Measurements from ENCODE around the gene ESRRB. TPM values are rescaled to one million over a fixed set of nuclear protein-coding genes. Genes with fewer than 3 reads are reported as not detected.

Gene ESRRB
- total RNA-seq, 1 donor = under 0.01 TPM

GRCh38 chr14:76371066-76371465 lies 4.9 kb upstream of the ESRRB start:
- no peak for DNase-seq (ENCODE audit: insufficient read length, low spot score, missing footprints)

DNA sequence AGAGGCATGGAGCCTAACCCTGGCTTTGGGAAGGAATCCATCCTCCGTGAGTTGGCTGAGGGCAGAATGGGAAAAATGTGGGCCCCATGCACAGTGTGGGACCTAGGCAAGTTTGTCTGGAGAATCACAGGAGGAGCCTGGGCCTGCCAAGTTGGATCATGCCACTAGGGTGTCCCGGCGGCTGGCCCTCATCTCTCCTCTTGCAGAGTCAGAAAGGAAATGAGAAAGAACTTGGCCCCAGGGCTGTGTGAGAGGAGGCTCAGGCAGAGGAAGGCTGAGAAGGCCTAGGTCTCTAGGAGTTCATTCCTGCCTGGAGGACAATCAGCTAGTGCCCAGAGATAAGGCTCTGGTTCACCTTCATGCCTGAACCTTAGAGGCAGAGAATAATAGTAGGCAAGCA lies 2.5 kb upstream of the ESRRB start:
- Histone ChIP-seq H4K20me1 (ENCODE audit: insufficient read depth, low read length) (no peaks in the 10 kb centered on the region), H3K4me2 (ENCODE audit: insufficient read depth, low read length) (no peak overlapping the region), H2AFZ (ENCODE audit: low read length) (no peak overlapping the region), H3K27ac (ENCODE audit: low read depth, low read length) (no peak overlapping the region), H3K4me1 (ENCODE audit: insufficient read depth, low read length) (no peaks in the 10 kb centered on the region), H3K9me3 (ENCODE audit: low read depth, low read length) (no peaks in the 10 kb centered on the region), H3K79me2 (ENCODE audit: insufficient read depth, low read length) (no peaks in the 10 kb centered on the region), H3K4me3 (ENCODE audit: insufficient read depth, low read length) (no peak overlapping the region), H3K36me3 (ENCODE audit: insufficient read depth, low read length) (no peaks in the 10 kb centered on the region), H3K27me3 (ENCODE audit: insufficient read depth, low read length) (peaks cover 45% of the 10 kb centered on the region)
- DNase-seq (ENCODE audit: insufficient read length, low spot score, missing footprints) = no peak
- no peak for TF ChIP-seq CTCF (IDR thresholded peaks at IDR 0.05; ENCODE audit: extremely low read depth, low read depth, low read length)

More at GRCh38 chr14:76371066-76371465, 4.9 kb upstream of the ESRRB start:
- no peaks in the 10 kb centered on the region for H4K20me1 ChIP-seq (ENCODE audit: insufficient read depth, low read length)
- H3K4me3 ChIP-seq (ENCODE audit: insufficient read depth, low read length) = no peak overlapping the region
- no peak overlapping the region for H2AFZ ChIP-seq (ENCODE audit: low read length)
- no peak overlapping the region for H3K27ac ChIP-seq (ENCODE audit: low read depth, low read length)
- no peak overlapping the region for H3K4me2 ChIP-seq (ENCODE audit: insufficient read depth, low read length)
- no peaks in the 10 kb centered on the region for H3K9me3 ChIP-seq (ENCODE audit: low read depth, low read length)
- no peaks in the 10 kb centered on the region for H3K36me3 ChIP-seq (ENCODE audit: insufficient read depth, low read length)
- no peaks in the 10 kb centered on the region for H3K79me2 ChIP-seq (ENCODE audit: insufficient read depth, low read length)
- H3K4me1 ChIP-seq (ENCODE audit: insufficient read depth, low read length) = no peaks in the 10 kb centered on the region
- peaks cover 21% of the 10 kb centered on the region for H3K27me3 ChIP-seq (ENCODE audit: insufficient read depth, low read length)
- no peak for TF ChIP-seq CTCF (IDR thresholded peaks at IDR 0.05; ENCODE audit: extremely low read depth, low read depth, low read length)

DNA sequence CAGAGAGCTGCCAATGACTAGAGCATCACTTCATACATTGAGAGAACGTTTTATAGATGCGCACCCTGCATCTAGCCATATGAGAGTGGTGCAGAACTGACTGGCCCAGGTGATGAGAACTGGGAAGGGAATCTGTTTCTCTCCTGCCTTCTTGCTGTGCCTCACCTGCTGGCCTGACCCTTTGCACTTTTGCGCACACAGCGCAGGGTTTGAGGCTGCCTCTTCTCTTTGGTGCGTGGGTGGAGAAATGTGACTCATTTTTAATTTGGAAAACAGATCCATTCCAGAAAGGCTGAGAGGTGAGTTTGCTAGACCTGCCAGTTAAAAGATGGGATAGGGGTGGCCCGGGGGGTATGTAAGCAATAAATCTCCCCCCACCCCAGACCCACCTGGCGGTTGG lies 453 bp upstream of the ESRRB start:
- H3K4me3 ChIP-seq (ENCODE audit: insufficient read depth, low read length) = no peak overlapping the region
- no peak overlapping the region for H2AFZ ChIP-seq (ENCODE audit: low read length)
- no peaks in the 10 kb centered on the region for H3K36me3 ChIP-seq (ENCODE audit: insufficient read depth, low read length)
- H3K4me2 ChIP-seq (ENCODE audit: insufficient read depth, low read length) = no peak overlapping the region
- DNase-seq (ENCODE audit: insufficient read length, low spot score, missing footprints) = no peak
- no peaks in the 10 kb centered on the region for H3K79me2 ChIP-seq (ENCODE audit: insufficient read depth, low read length)
- H3K9me3 ChIP-seq (ENCODE audit: low read depth, low read length) = no peaks in the 10 kb centered on the region
- H3K27me3 ChIP-seq (ENCODE audit: insufficient read depth, low read length) = peaks cover 64% of the 10 kb centered on the region
- H3K27ac ChIP-seq (ENCODE audit: low read depth, low read length) = no peak overlapping the region
- no peaks in the 10 kb centered on the region for H4K20me1 ChIP-seq (ENCODE audit: insufficient read depth, low read length)
- H3K4me1 ChIP-seq (ENCODE audit: insufficient read depth, low read length) = no peaks in the 10 kb centered on the region
- no peak for TF ChIP-seq CTCF (IDR thresholded peaks at IDR 0.05; ENCODE audit: extremely low read depth, low read depth, low read length)

DNA sequence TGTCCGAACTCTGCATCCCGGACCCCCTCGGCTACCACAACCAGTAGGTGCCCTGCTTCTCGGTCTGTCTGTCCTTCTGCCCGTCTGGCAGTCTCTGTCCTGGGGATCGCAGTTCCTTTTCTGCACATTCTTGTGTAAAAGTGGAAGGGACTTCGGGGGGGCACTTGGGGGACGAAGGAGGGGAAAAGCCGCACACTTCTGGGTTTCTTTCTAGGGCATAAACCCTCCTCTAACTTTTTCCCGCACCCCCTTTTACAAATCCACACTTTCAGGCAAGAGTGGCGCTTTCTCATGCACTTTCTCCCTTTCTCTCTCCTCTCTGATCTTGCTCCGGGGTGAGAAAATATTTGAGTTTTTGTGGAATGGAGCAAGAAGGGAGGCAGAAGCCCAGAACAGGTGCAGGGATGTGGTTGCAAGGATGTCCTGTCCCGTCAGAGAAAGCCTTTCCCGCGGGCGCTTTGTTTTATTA lies 506 bp downstream of the ESRRB start:
- Histone ChIP-seq H3K27me3 (ENCODE audit: insufficient read depth, low read length) (peaks cover 71% of the 10 kb centered on the region), H3K79me2 (ENCODE audit: insufficient read depth, low read length) (no peaks in the 10 kb centered on the region), H4K20me1 (ENCODE audit: insufficient read depth, low read length) (no peaks in the 10 kb centered on the region), H2AFZ (ENCODE audit: low read length) (no peak overlapping the region), H3K36me3 (ENCODE audit: insufficient read depth, low read length) (no peaks in the 10 kb centered on the region), H3K9me3 (ENCODE audit: low read depth, low read length) (no peaks in the 10 kb centered on the region), H3K27ac (ENCODE audit: low read depth, low read length) (no peak overlapping the region), H3K4me3 (ENCODE audit: insufficient read depth, low read length) (no peak overlapping the region), H3K4me2 (ENCODE audit: insufficient read depth, low read length) (peak overlapping the region; percentile 23), H3K4me1 (ENCODE audit: insufficient read depth, low read length) (no peaks in the 10 kb centered on the region)
- no peak for TF ChIP-seq CTCF (IDR thresholded peaks at IDR 0.05; ENCODE audit: extremely low read depth, low read depth, low read length)
- DNase-seq (ENCODE audit: insufficient read length, low spot score, missing footprints) = peak; percentile 83
